Heart left ventricle (tissue), 16 donors: ENCODE measurements around the gene LAT. TPM values are rescaled to one million over a fixed set of nuclear protein-coding genes. Genes with fewer than 3 reads are reported as not detected.

Experiments
- ATAC-seq, 4 donors: fragments of 200-7000 bp; cut with Tn5 transposase; one replicate each; pipeline ENCODE4 v1.9.1; 2020 to 2022; ENCODE audit warnings: moderate library complexity in 4 of 4, mild to moderate bottlenecking in 3 of 4, moderate number of reproducible peaks in 1 of 4
- DNase-seq, 5 donors: peaks; one replicate each; pipeline ENCODE4 v3.0.0-alpha.2; 2020
- H3K27ac ChIP-seq, 12 donors: fragments of 200-600 bp; sonication (generic) in 4 of 12; one replicate each; pipeline versions ENCODE4 v1.5.0 to v1.8.0; 2016 to 2022; ENCODE audit warnings: mild to moderate bottlenecking in 2 of 12
- H3K27me3 ChIP-seq, 9 donors: fragments of 200-600 bp; sonication (generic) in 2 of 9; one replicate each; pipeline versions ENCODE4 v1.5.1 to v1.8.0; 2016 to 2022; ENCODE audit warnings: mild to moderate bottlenecking in 3 of 9
- H3K36me3 ChIP-seq, 9 donors: fragments of 200-600 bp; sonication (generic) in 2 of 9; one replicate each; pipeline versions ENCODE4 v1.5.0 to v1.8.0; 2018 to 2022; ENCODE audit warnings: mild to moderate bottlenecking in 2 of 9
- H3K4me1 ChIP-seq, 12 donors: fragments of 200-600 bp; sonication (generic) in 4 of 12; one replicate each; pipeline versions ENCODE4 v1.5.0 to v1.8.0; 2016 to 2022; ENCODE audit warnings: mild to moderate bottlenecking in 3 of 12
- H3K4me3 ChIP-seq, 12 donors: fragments of 200-600 bp; sonication (generic) in 4 of 12; one replicate each; pipeline versions ENCODE4 v1.5.0 to v1.8.0; 2017 to 2022; ENCODE audit warnings: mild to moderate bottlenecking in 9 of 12, moderate library complexity in 4 of 12
- H3K9me3 ChIP-seq, 12 donors: fragments of 200-600 bp; sonication (generic) in 4 of 12; one replicate each; pipeline versions ENCODE4 v1.5.0 to v1.8.0; 2016 to 2022; ENCODE audit warnings: mild to moderate bottlenecking in 1 of 12
- POLR2A ChIP-seq, 2 donors: fragments of 450-650 bp; IDR thresholded peaks; one replicate each; pipeline ENCODE4 v1.6.1; 2017; ENCODE audit warnings: antibody characterized with exemption in 2 of 2, mild to moderate bottlenecking in 2 of 2, moderate library complexity in 2 of 2
- WGBS, 4 donors: extraction: QIAGEN DNeasy Blood & Tissue Kit in 2 of 4; methylation state at CpG; one replicate each; pipeline versions ENCODE4 v1.1.5 to v1.1.7; 2013 to 2018; 5-methylcytosine and 5-hydroxymethylcytosine counted together
- intact Hi-C, 10 donors: fragments of 100-400 bp; cut with DNase I; formaldehyde crosslinking; loops; one replicate each; pipeline versions ENCODE4 v1.11.1 to v1.14.2; 2022
- polyA plus RNA-seq, 2 donors: library from polyadenylated mRNA; stranded (reverse); fragments of 200-250 nt; gene quantifications; one replicate each; pipeline ENCODE4 v1.2.3, GENCODE V29; 2013
- total RNA-seq, 9 donors: library from RNA; depleted of rRNA in 2 of 9; stranded (reverse); fragments of >200 nt in 2 of 9; fragmentation: NEBNext Ultra II Directional in 3 of 9; extraction: Animal tissue kit (Norgen Biotek cat#: 25700) in 3 of 9; gene quantifications; one replicate each; pipeline versions ENCODE4 v1.1.0 to v1.2.4, GENCODE V29; 2016 to 2023
- TF ChIP-seq, protein P1 (sequence below), 12 donors: fragments of 200-600 bp; sonication (generic) in 4 of 12; IDR thresholded peaks; one replicate each; pipeline versions ENCODE4 v1.5.0 to v1.8.0; 2018 to 2022; ENCODE audit warnings: antibody characterized with exemption in 12 of 12, mild to moderate bottlenecking in 5 of 12
- donor health status: ischemic (EF 13 %, LVEDD 7.1; RV severe dilation, severe dysfunction).
- donor health status: healthy with polysubstance abuse.
- donor health status: DM: no; HTN: yes; CAD: no.
- donor health status: DM: no; HTN: no; CAD: no.
- donor health status: ischemic (EF 25% LVEDD 6.9; RV normal size, moderate dysfunction).
- donor health status: ischemic (EF 25% LVEDD 5.7; RV mildly dilated, moderate dysfunction).
- donor health status: healthy.
- donor health status: DM: yes; HTN: yes; CAD: no.
- donor health status: ischemic (EF 35%, LVEDD 5.7; RV mildly dilated, moderate dysfunction).
- donor health status: nonischemic (EF 11% LVEDD 7.7; RV severe dilation, severe dysfunction).
- donor health status: DM: yes; HTN: yes; CAD: no.
- donor health status: PGD.
- donor health status: ischemic (EF 29% LVEDD 5.4; RV normal size, mild dysfunction).
- donor health status: nonischemic (EF 23%, LVEDD 6.1; RV moderate dilation, normal function).

Gene LAT
- total and polyA plus RNA-seq, 11 donors: 0.62 to 7.7 (median 1.4) TPM; not detected in 1

DNA sequence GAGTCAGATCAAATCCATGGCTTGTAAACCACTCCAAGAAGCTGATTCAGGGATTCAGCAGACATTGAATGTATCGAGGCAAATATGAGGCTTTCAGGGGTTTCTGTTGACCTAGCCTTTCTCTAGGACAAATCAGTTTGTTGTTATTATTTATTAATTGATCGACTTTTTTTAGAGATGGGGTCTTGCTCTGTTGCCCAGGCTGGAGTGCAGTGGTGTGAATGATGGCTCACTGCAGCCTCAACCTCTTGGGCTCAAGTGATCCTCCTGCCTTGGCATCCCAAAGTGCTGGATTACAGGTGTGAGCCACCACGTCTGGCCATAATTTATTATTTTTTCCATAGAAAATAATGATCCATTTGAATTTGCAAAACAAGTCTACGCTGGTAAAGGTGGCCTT, 27.0 kb downstream of the LAT start:
- intact Hi-C loops: no loop called here
- H3K9me3 ChIP-seq: no peaks in the 10 kb centered on the region
- no peak for ATAC-seq
- H3K4me3 ChIP-seq: no peak overlapping the region
- H3K27me3 ChIP-seq: peaks cover 0 to 9% (median 0%) of the 10 kb centered on the region in 9 donors
- 82 to 88% (median 87%) methylated on average over 4 of the region's 4 CpGs for WGBS, 4 donors
- no peak overlapping the region for H3K27ac ChIP-seq
- peaks cover 0 to 37% (median 0%) of the 10 kb centered on the region in 12 donors for H3K4me1 ChIP-seq
- no peak for DNase-seq
- no peak for TF ChIP-seq POLR2A (IDR thresholded peaks at IDR 0.05)
- TF ChIP-seq, protein P1, sequence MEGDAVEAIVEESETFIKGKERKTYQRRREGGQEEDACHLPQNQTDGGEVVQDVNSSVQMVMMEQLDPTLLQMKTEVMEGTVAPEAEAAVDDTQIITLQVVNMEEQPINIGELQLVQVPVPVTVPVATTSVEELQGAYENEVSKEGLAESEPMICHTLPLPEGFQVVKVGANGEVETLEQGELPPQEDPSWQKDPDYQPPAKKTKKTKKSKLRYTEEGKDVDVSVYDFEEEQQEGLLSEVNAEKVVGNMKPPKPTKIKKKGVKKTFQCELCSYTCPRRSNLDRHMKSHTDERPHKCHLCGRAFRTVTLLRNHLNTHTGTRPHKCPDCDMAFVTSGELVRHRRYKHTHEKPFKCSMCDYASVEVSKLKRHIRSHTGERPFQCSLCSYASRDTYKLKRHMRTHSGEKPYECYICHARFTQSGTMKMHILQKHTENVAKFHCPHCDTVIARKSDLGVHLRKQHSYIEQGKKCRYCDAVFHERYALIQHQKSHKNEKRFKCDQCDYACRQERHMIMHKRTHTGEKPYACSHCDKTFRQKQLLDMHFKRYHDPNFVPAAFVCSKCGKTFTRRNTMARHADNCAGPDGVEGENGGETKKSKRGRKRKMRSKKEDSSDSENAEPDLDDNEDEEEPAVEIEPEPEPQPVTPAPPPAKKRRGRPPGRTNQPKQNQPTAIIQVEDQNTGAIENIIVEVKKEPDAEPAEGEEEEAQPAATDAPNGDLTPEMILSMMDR (IDR thresholded peaks at IDR 0.05): no peak
- no peaks in the 10 kb centered on the region for H3K36me3 ChIP-seq

DNA sequence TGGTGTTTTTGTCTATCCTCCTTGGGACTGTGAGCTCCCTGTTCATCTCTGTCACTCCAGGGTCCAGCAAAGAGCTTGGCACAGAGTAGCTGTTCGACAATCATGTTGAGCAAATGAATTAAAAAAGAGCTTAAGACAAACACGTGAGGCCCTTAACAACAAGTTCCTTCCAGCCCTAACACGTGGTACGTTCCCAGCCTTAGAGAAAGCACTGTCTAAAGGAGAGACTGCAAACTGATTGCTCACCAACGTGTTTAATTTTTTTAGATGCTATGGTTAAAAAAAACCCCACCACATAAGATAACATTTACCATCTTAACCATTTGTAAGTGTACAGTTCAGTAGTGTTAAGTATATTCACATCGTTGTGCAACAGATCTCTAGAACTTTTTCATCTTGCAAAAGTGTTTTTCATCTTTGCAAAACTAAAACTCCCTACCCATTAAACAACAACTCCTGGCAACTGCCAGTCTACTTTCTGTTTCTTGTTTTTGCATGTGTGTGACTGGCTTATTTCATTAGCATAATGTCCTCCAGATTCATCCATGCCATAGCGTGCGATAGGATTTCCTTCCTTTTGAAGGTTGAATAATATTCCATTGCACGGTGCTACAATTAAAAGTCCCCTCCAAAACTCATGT, 28.2 kb downstream of the LAT start:
- Histone ChIP-seq H3K27ac (peak overlapping the region in 1 of 12 donors; percentile 60), H3K36me3 (no peaks in the 10 kb centered on the region), H3K4me3 (no peak overlapping the region), H3K27me3 (peaks cover 0 to 6% (median 0%) of the 10 kb centered on the region in 9 donors), H3K4me1 (peaks cover 0 to 30% (median 0%) of the 10 kb centered on the region in 12 donors), H3K9me3 (no peaks in the 10 kb centered on the region)
- no peak for TF ChIP-seq POLR2A (IDR thresholded peaks at IDR 0.05)
- TF ChIP-seq, protein P1 (IDR thresholded peaks at IDR 0.05): no peak
- intact Hi-C loops: no loop called here
- no peak for DNase-seq
- no peak for ATAC-seq
- WGBS, 4 donors: 63 to 74% (median 66%) methylated on average over 9 of the region's 9 CpGs

DNA sequence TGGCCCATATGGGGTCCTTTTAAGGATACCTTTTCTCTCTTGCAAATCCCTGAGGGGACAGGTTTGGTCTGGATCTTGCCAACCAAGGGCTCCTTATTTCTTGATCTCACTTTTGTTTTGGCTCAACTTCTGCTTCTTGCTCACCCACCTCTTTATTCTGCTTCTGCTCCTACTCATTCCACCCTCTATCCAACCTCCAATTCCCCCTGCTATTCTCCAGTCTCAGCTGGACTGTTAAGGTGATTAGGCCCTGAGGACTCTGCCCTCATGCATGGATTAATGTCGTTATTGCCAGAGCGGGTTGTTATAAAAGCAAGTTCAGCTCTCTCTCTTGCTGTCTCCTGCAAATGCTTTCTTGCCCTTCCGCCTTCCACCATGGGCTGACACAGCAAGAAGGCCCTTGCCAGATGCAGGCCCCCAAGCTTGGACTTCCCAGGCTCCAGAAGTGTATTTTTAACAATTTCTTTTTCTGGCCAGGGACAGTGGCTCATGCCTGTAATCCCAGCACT, 29.8 kb downstream of the LAT start:
- H3K4me3 ChIP-seq: no peak overlapping the region
- TF ChIP-seq, protein P1 (IDR thresholded peaks at IDR 0.05): no peak
- DNase-seq (no peak), ATAC-seq (no peak)
- 83 to 95% (median 92%) methylated on average over 3 of the region's 3 CpGs for whole genome bisulfite sequencing, 4 donors
- H3K36me3 ChIP-seq: no peaks in the 10 kb centered on the region
- H3K4me1 ChIP-seq: peaks cover 0 to 21% (median 0%) of the 10 kb centered on the region in 12 donors
- intact Hi-C loops: no loop called here
- no peaks in the 10 kb centered on the region for H3K27me3 ChIP-seq
- no peaks in the 10 kb centered on the region for H3K9me3 ChIP-seq
- no peak overlapping the region for H3K27ac ChIP-seq

DNA sequence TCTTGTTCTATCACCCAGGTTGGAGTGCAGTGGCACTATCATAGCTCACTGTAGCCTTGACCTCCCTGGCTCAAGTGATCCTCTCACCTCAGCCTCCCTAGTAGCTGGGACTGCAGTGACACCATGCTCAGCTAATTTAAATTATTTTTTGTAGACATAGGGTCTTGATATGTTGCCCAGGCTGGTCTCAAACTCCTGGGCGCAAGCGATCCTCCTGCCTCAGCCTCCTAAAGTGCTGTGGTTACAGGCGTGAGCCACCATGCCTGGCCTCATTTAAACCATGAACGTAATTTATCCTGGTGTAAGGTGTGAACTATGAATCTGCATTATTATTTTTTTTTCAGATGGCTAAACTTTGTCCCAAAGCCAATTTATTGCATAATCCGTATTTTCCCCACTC, 37.3 kb downstream of the LAT start:
- Histone ChIP-seq H3K36me3 (no peaks in the 10 kb centered on the region), H3K27ac (no peak overlapping the region), H3K4me1 (no peaks in the 10 kb centered on the region), H3K4me3 (no peak overlapping the region), H3K27me3 (peaks cover 0 to 24% (median 0%) of the 10 kb centered on the region in 9 donors), H3K9me3 (no peaks in the 10 kb centered on the region)
- 82 to 87% (median 85%) methylated on average over 5 of the region's 5 CpGs for WGBS, 4 donors
- no peak for ATAC-seq
- intact Hi-C loops: no loop called here
- no peak for DNase-seq
- TF ChIP-seq POLR2A (IDR thresholded peaks at IDR 0.05): no peak
- TF ChIP-seq, protein P1 (IDR thresholded peaks at IDR 0.05): no peak
